Duodenal mucosa (tissue), 2 donors: ENCODE results near the gene MICALL2.
"Not testable (repeated sequence)": the region's sequence is repeated elsewhere in the genome, so short reads cannot be mapped to it uniquely, and the experiment has no call there.

Experiments
- H3K27ac ChIP-seq: one replicate; pipeline ENCODE4 v1.7.0; 2013; ENCODE audit warnings: low read depth, low read length
- H3K27me3 ChIP-seq, 2 donors: one replicate each; pipeline ENCODE4 v1.7.0; 2013; ENCODE audit warnings: low read length in 2 of 2, control low read depth in 1 of 2; ENCODE audit not compliant: insufficient read depth in 2 of 2, control insufficient read depth in 1 of 2
- H3K36me3 ChIP-seq, 2 donors: one replicate each; pipeline ENCODE4 v1.7.0; 2013; ENCODE audit warnings: low read length in 2 of 2, control low read depth in 1 of 2; ENCODE audit not compliant: insufficient read depth in 2 of 2, control insufficient read depth in 1 of 2
- H3K4me1 ChIP-seq, 2 donors: one replicate each; pipeline ENCODE4 v1.7.0; 2013; ENCODE audit warnings: low read length in 2 of 2, control low read depth in 1 of 2; ENCODE audit not compliant: insufficient read depth in 2 of 2, control insufficient read depth in 1 of 2
- H3K4me3 ChIP-seq, 2 donors: one replicate each; pipeline ENCODE4 v1.7.0; 2013; ENCODE audit warnings: low read length in 2 of 2, low read depth in 1 of 2
- H3K9ac ChIP-seq, 2 donors: one replicate each; pipeline ENCODE4 v1.7.0; 2013; ENCODE audit warnings: low read length in 2 of 2, low read depth in 1 of 2
- H3K9me3 ChIP-seq, 2 donors: one replicate each; pipeline ENCODE4 v1.7.0; 2013; ENCODE audit warnings: low read length in 2 of 2, control low read depth in 1 of 2; ENCODE audit not compliant: control insufficient read depth in 1 of 2

Gene MICALL2

DNA sequence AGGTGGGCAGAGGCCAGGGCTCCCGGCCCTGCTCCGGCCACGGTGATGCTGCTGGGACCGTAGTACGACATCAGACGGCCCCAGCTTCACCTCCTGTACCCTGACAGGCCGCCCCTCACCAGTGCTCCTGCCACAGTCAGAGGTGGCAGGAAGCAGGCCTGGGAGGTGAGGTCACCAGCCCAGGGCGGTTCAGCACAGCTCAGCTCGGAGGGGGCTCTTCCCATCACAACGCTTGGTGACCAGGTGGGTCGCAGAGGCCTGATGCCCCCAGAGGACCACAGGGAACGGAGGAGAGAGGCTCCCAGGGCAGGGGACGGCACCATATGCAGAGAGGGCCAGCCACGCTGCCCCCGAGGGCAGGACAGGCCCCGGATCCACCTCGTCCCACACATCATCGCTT is 8.8 kb downstream of the MICALL2 start:
- Histone ChIP-seq H3K9me3 (no peaks in the 10 kb centered on the region), H3K4me3 (no peak overlapping the region), H3K9ac (no peak overlapping the region), H3K27me3 (no peaks in the 10 kb centered on the region), H3K36me3 (peaks cover 0 to 4% of the 10 kb centered on the region in 2 donors), H3K4me1 (peaks cover 10 to 12% of the 10 kb centered on the region in 2 donors), H3K27ac (no peak overlapping the region)

- no peak overlapping the region for H3K4me3 ChIP-seq
- H3K36me3 ChIP-seq = peaks cover 0 to 8% of the 10 kb centered on the region in 2 donors
- H3K4me1 ChIP-seq = peaks cover 7% of the 10 kb centered on the region in 2 donors
- H3K9me3 ChIP-seq = no peaks in the 10 kb centered on the region
- H3K27me3 ChIP-seq = no peaks in the 10 kb centered on the region
- H3K9ac ChIP-seq = no peak overlapping the region
- H3K27ac ChIP-seq = no peak overlapping the region
Measured at GRCh38 chr7:1449951-1450350, 9.3 kb downstream of the MICALL2 start.

DNA sequence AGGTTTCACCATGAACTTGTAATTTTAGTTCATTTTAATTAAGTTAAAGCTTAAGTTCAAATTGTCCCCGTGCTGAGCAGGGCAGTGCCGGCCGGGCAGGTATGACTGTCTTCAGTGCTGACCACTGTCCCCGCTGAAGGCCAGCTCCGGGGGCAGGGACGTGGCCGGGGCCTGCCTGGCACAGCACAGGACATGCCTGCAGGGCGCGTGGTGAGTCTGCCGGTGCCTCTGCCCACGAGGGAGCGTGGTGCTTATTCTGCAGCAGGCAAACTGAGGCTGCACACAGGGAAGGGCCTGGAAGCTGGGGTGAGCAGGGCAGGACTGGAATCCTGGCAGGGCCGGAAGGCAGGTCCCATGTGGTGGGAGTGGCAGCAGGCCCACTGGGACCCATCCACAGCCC is 9.8 kb downstream of the MICALL2 start:
- Histone ChIP-seq H3K4me3 (no peak overlapping the region), H3K9ac (no peak overlapping the region), H3K36me3 (peaks cover 0 to 10% of the 10 kb centered on the region in 2 donors), H3K4me1 (peaks cover 5% of the 10 kb centered on the region in 2 donors), H3K9me3 (no peaks in the 10 kb centered on the region), H3K27ac (no peak overlapping the region), H3K27me3 (no peaks in the 10 kb centered on the region)

GRCh38 chr7:1448958-1449357 is 10.3 kb downstream of the MICALL2 start:
- H3K4me1 ChIP-seq = peaks cover 5% of the 10 kb centered on the region in 2 donors
- peaks cover 0 to 10% of the 10 kb centered on the region in 2 donors for H3K36me3 ChIP-seq
- H3K9me3 ChIP-seq = no peaks in the 10 kb centered on the region
- no peak overlapping the region for H3K27ac ChIP-seq
- H3K27me3 ChIP-seq = no peaks in the 10 kb centered on the region
- H3K9ac ChIP-seq = no peak overlapping the region
- no peak overlapping the region for H3K4me3 ChIP-seq

GRCh38 chr7:1447551-1448244 is 11.6 kb downstream of the MICALL2 start:
- H3K36me3 ChIP-seq = peaks cover 5 to 10% of the 10 kb centered on the region in 2 donors
- H3K27me3 ChIP-seq = no peaks in the 10 kb centered on the region
- H3K4me3 ChIP-seq = no peak overlapping the region
- H3K4me1 ChIP-seq = peaks cover 2 to 5% of the 10 kb centered on the region in 2 donors
- no peak overlapping the region for H3K9ac ChIP-seq
- H3K9me3 ChIP-seq = no peaks in the 10 kb centered on the region
- no peak overlapping the region for H3K27ac ChIP-seq

- Histone ChIP-seq H3K27me3 (no peaks in the 10 kb centered on the region), H3K9ac (no peak overlapping the region), H3K4me1 (peaks cover 0 to 5% of the 10 kb centered on the region in 2 donors), H3K4me3 (no peak overlapping the region), H3K9me3 (no peaks in the 10 kb centered on the region), H3K36me3 (peaks cover 5 to 13% of the 10 kb centered on the region in 2 donors), H3K27ac (no peak overlapping the region)
Measured at GRCh38 chr7:1447112-1447511, 12.2 kb downstream of the MICALL2 start.

GRCh38 chr7:1446620-1447032 is 12.6 kb downstream of the MICALL2 start:
- no peaks in the 10 kb centered on the region for H3K27me3 ChIP-seq
- H3K9me3 ChIP-seq = no peaks in the 10 kb centered on the region
- no peak overlapping the region for H3K9ac ChIP-seq
- H3K36me3 ChIP-seq = peaks cover 5 to 18% of the 10 kb centered on the region in 2 donors
- H3K4me3 ChIP-seq = no peak overlapping the region
- H3K27ac ChIP-seq = no peak overlapping the region
- H3K4me1 ChIP-seq = peaks cover 0 to 5% of the 10 kb centered on the region in 2 donors

GRCh38 chr7:1446026-1446425 is 13.2 kb downstream of the MICALL2 start:
- H3K27ac ChIP-seq, H3K4me3 ChIP-seq, H3K9ac ChIP-seq, H3K9me3 ChIP-seq, H3K4me1 ChIP-seq, H3K27me3 ChIP-seq: not testable (repeated sequence)
- H3K36me3 ChIP-seq = peaks cover 5 to 23% of the 10 kb centered on the region in 2 donors

DNA sequence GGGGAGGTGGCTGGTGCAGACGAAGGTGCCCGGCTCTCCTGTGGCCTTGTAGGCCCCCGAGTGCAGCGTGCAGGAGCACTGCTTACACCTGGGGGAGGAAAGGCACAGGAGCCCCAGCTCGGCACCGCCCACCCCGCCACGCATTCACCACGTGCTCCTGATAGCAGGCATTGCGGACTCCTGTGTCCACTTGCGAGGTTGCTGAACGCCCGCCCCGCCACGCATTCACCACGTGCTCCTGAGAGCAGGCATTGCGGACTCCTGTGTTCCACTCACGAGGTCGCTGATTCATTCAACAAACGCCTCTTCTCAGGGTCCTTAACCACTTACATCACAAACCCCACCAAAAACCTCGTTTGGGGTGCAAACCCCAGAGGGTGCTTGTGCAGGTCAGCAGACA is 13.9 kb downstream of the MICALL2 start:
- H3K4me1 ChIP-seq = peaks cover 0 to 5% of the 10 kb centered on the region in 2 donors
- H3K27ac ChIP-seq = no peak overlapping the region
- H3K9me3 ChIP-seq = no peaks in the 10 kb centered on the region
- no peaks in the 10 kb centered on the region for H3K27me3 ChIP-seq
- no peak overlapping the region for H3K9ac ChIP-seq
- H3K4me3 ChIP-seq = no peak overlapping the region
- H3K36me3 ChIP-seq = peaks cover 6 to 25% of the 10 kb centered on the region in 2 donors

DNA sequence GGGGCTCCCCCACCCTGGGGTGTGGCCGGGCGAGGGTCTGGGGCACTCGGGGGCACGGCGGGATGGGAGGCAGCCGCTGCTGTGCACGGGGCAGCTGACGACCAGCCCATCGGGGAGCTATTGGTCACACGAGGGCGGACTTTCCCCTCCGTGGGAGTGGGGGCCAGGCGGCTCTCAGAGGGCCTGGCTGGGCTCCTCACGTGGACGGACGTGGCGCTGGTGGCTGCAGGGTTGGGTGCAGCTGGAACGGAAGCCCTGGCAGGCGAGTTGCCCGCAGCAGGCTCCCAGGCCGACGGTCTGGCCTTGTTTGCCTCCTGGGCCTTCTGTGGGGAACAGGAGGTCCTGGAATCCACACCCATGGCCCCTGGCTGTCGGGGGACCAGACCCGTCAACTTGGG is 14.3 kb downstream of the MICALL2 start:
- Histone ChIP-seq H3K9ac (no peak overlapping the region), H3K4me1 (peaks cover 0 to 5% of the 10 kb centered on the region in 2 donors), H3K27me3 (no peaks in the 10 kb centered on the region), H3K4me3 (no peak overlapping the region), H3K36me3 (peaks cover 9 to 30% of the 10 kb centered on the region in 2 donors), H3K9me3 (no peaks in the 10 kb centered on the region), H3K27ac (no peak overlapping the region)
